ENCODE data around the gene CSF3.

Gene CSF3

GRCh38 chr17:40015005-40015997 is at the start of gene CSF3:
CSF3 (plus strand) TSS chr17:40015440; CDS start chr17:40015475, 35 bp downstream.
- DNase-seq (ENCODE audit: low read depth, low spot score): no peak
- TF ChIP-seq, protein P1, sequence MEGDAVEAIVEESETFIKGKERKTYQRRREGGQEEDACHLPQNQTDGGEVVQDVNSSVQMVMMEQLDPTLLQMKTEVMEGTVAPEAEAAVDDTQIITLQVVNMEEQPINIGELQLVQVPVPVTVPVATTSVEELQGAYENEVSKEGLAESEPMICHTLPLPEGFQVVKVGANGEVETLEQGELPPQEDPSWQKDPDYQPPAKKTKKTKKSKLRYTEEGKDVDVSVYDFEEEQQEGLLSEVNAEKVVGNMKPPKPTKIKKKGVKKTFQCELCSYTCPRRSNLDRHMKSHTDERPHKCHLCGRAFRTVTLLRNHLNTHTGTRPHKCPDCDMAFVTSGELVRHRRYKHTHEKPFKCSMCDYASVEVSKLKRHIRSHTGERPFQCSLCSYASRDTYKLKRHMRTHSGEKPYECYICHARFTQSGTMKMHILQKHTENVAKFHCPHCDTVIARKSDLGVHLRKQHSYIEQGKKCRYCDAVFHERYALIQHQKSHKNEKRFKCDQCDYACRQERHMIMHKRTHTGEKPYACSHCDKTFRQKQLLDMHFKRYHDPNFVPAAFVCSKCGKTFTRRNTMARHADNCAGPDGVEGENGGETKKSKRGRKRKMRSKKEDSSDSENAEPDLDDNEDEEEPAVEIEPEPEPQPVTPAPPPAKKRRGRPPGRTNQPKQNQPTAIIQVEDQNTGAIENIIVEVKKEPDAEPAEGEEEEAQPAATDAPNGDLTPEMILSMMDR (IDR thresholded peaks at IDR 0.05; ENCODE audit: insufficient read depth, low read length, missing control alignments): no peak
- POLR2A ChIA-PET: no interaction called here
- H3K4me3 ChIP-seq (ENCODE audit: low read depth, low read length): no peak within 1 kb of the TSS
- CTCF ChIA-PET: interaction anchor here (0.6 to 12.8 kb wide), 26 partner anchors 8 to 288 kb away, joined by 3 to 325 read pairs (median 6); partner anchors contain the start of gene PSMD3

DNA sequence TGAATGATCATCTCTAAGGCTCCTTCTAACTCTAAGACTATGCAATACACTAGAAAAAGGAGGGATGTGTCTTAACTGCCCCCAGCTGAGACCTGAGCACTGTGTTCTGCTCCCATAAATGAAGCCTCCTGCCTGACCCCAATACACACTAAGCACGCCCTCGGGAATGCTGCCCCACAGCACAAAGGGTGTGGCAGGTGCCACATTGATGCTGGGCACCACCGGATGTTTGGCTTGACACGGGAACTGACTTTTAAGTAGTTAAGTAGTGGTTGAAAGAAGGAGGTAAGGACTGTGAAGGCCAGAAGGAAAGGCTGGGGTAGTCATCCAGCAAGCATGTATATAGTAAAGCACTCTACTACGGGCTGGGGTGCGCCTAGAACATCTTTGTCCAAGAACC is 48.5 kb upstream of the CSF3 start:
- no peak overlapping the region for H3K4me3 ChIP-seq (ENCODE audit: low read depth, low read length)
- POLR2A ChIA-PET: no interaction called here
- TF ChIP-seq, protein P1 (IDR thresholded peaks at IDR 0.05; ENCODE audit: insufficient read depth, low read length, missing control alignments): no peak
- DNase-seq (ENCODE audit: low read depth, low spot score): no peak
- CTCF ChIA-PET: interaction anchor here (18.6 to 23.7 kb wide), 2 partner anchors 7 to 9 kb away, joined by 450 read pairs; partner anchors contain the start of genes GSDMA and PSMD3

GRCh38 chr17:39968761-39969160 is 46.5 kb upstream of the CSF3 start:
- no peak overlapping the region for H3K4me3 ChIP-seq (ENCODE audit: low read depth, low read length)
- TF ChIP-seq, protein P1 (IDR thresholded peaks at IDR 0.05; ENCODE audit: insufficient read depth, low read length, missing control alignments): no peak
- ChIA-PET CTCF (interaction anchor here (1.8 to 23.7 kb wide), 3 partner anchors 7 to 96 kb away, joined by 6 to 450 read pairs (median 450); partner anchors contain the start of genes GSDMA and PSMD3), POLR2A (interaction anchor here (0.9 kb wide), 1 partner anchor 12 kb away, joined by 3 read pairs; the partner anchor contains the start of gene PSMD3)
- no peak for DNase-seq (ENCODE audit: low read depth, low spot score)

DNA sequence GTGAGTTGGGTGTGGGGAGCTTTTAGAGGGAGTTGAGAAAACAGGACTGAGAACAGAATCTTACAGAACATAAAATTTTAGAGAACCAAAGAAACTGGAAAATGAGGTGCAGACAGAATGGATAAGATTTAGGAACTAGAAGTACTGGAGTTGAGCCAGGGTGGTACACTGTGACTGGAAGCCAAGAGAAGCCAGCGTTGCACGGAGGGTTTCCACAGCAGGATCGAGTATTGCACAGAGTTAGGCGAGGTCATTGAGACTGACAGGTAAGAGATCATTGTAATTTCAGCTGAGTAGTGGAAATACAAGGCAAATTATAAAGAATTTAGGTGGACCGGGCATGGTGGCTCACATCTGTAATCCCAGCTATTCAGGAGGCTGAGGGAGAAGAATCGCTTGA is 45.9 kb upstream of the CSF3 start:
- no peak overlapping the region for H3K4me3 ChIP-seq (ENCODE audit: low read depth, low read length)
- TF ChIP-seq, protein P1 (IDR thresholded peaks at IDR 0.05; ENCODE audit: insufficient read depth, low read length, missing control alignments): no peak
- DNase-seq (ENCODE audit: low read depth, low spot score): no peak
- ChIA-PET POLR2A (no interaction called here), CTCF (interaction anchor here (1.8 to 23.7 kb wide), 3 partner anchors 6 to 96 kb away, joined by 6 to 450 read pairs (median 450); partner anchors contain the start of genes GSDMA and PSMD3)

GRCh38 chr17:39970157-39970692 is 45.0 kb upstream of the CSF3 start:
- no peak overlapping the region for H3K4me3 ChIP-seq (ENCODE audit: low read depth, low read length)
- TF ChIP-seq, protein P1 (IDR thresholded peaks at IDR 0.05; ENCODE audit: insufficient read depth, low read length, missing control alignments): no peak
- DNase-seq (ENCODE audit: low read depth, low spot score): no peak
- POLR2A ChIA-PET: no interaction called here
- CTCF ChIA-PET: interaction anchor here (0.9 to 23.7 kb wide), 3 partner anchors 10 to 56 kb away, joined by 3 to 450 read pairs (median 15); partner anchors contain the start of genes GSDMA and PSMD3

Measured in AG04449 (cell line).